GM18520 (cell line): ENCODE measurements around the gene LRRC4C.
"Not testable (repeated sequence)": the region's sequence is repeated elsewhere in the genome, so short reads cannot be mapped to it uniquely, and the experiment has no call there.

ENCODE experiments used
- ATAC-seq: cut with Tn5 transposase; IDR thresholded peaks from one replicate; pipeline ENCODE4 v1.9.1; 2021; ENCODE audit not compliant: unreplicated experiment

LRRC4C gene

DNA sequence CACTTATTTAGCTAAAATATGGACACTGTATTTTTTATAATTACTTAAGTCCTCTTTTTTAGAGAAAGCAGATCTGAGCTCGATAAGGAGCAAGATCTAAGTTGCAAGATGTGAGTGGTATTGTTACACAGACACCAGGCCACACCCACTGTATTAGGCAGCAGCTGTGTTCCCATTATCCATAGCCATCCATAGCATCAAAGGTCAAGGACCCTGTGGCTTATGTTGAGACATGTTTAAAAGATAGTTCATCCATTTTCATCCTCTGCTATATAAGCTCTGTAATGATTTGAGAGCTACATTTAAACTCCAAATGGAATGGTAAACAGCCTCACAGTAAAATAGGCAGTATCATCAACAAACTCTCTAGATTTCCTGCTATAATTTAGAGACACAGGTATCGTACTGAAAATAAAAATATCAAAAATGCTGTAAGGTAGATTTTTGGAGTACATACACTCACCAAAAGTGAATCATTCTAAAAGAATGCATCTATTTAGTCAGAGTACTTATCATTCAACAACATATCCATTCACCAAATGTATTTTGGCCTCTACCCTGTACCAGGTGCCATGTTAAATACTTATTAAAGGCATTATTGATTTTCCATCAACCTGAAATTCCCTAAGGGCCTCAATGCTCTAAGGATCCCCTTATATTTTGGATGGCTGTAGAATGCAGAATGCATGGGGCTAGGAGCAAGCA, 574.0 kb downstream of the LRRC4C start:
- no peak for ATAC-seq

DNA sequence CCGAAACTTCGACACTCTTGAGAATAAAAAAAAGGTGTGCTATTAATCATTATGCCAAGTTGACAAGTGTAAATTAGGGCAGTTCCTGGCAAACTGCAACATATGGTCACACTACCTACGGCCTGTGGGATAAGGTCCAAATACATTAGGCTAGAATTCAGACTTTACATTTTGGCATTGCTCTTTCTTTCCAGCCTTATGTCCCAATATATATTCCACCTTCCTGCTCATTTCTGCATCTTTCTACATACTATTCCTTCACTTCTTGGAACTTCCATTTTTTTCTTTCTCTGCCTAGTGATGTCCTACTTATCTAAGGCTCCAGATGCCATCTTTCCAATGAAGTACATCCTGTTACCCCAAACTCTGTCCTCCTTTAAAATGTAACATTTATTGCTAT, 577.2 kb downstream of the LRRC4C start:
- ATAC-seq: no peak

DNA sequence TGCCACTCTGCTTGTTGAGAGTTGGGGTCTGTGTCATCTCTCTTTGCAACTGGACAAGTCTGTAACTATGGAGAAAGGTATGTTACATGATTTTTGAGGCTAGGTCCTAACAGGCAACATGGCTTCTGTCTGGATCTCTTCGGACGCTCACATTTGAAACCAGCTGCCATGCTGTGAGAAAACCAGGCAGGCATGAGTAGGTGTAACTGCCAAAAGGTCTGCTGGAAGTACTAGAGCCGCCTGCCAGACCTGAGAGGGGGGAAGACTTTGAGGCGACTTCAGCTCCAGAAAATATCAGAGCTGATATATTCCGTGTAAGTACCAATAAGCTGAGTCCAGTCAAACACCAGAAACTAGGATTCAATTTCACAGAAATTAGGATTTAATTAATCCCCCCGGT, 579.5 kb downstream of the LRRC4C start:
- ATAC-seq: no peak

DNA sequence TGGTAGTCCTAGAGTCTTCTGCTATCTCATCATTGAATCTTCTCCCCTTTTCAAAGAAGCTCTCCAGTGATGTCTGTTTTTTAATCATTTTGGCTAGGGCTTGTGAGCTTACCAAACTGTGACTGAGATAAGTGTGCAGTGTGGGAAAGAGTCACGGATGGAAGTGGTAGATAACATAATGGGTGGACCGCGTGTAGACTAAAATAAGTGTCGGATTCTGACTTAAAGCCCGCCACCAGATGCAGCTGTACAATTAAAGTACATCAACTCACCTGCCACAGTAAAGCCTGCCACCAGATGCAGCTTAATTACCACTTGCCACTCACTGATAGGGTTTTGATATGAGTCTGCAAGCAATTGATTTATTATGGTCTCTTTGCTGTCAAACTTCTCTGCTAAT, 581.5 kb downstream of the LRRC4C start:
- ATAC-seq: no peak

DNA sequence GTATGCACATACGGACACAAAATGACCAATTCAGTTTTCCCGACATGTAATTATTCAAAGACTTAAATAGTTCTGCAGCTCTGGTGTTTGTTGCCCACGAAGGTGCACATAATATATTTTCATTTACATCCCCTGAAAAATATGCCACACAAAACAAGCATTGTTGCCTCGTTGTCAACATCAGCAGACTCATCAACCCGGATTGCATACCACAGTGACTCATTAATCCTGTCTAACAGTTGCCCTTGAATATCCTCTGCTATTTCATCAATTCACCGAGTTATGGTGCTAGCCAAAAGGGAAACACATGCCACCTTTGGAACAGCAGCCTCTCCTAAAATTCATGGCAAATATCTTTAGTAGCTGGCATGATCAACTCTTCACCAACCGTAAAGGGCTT, 582.2 kb downstream of the LRRC4C start:
- ATAC-seq: no peak

DNA sequence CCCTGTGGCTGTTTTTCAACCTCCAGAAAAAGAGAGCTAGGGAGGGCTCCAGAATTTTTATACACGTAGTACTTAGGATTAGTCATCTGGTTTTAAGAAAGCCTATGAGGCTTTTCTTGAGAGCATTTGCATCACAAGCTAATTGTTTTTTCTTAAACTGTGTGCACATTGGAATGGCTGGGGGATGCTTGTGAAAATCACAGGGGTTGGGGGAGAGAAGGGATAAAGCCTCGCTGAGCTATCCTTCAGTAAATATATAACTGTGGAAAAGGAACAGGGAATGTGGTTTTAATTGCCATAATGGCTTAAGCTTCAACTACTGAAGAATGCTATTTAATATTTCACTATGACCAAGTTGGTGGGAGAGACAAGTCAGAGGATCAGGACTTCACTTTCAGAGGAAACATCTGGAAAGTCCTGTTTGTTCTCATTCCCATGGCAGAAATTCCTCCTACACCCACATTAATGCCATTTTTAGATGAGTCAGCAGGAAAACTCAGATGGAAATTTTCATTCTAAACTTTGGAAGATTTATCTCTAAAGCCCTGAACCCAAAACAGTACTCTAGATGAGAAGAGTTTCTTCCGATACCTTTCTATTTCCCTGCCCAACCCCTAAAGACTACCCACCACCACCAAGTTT, 591.3 kb downstream of the LRRC4C start:
- no peak for ATAC-seq

DNA sequence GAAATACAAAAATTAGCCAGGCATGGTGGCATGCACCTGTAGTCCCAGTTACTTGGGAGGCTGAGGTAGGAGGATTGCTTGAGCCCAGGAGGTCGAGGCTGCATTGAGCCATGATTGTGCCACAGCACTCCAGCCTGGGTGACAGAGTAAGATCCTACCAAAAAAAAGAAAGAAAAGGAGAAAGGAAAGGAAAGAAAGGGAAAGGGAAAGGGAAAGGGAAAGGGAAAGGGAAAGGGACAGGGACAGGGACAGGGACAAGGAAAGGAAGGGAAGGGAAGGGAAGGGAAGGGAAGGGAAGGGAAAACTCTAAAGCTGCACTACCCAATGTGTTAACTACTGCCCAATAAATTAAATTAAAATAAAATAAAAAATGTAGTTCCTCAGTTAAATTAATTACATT, 601.7 kb downstream of the LRRC4C start:
- ATAC-seq: not testable (repeated sequence)

DNA sequence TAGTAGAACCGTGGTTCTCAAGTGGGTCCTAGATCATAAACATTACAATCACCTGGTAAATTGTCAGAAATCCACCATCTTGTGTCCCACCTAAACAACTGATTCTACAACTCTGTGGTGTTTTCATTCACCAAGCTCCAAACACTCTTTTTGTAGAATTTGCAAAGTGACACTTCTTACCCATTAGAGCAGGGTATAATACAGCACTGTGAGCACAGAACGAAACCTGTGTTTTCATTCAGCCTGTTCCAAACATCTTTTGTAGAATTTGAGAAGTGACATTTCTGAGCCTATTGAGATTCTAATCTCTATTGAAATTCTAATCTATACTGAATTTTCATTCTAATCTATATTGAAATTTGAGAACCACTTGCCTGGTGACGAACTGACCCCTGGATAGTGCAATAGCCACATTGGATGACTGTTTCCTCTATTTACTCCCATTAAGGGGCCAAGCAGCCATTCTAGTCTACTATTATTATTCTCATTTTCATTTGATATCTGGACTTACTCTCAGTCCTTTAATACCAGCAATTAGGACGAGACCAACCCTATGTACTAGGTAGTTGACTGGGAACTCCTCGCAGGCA, 616.6 kb downstream of the LRRC4C start:
- ATAC-seq: no peak

DNA sequence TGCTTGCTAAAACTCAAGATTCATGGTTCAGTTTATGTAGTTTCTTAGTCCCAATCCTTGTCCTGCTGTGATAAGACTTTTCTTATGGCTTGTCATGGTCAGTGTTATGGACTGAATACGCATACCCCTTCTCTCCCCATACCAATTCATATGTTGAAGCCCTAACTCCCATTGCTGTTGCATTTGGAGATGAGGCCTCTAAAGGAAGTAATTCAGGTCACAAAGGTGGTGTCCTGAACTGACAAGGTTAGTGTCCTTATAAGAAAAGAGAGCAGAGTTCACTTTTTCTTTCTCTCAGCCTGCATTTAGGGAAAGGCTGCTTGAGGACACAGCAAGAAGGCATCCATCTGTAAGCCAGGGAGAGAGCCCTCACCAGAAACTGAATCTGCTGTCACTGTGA, 618.2 kb downstream of the LRRC4C start:
- ATAC-seq: no peak

DNA sequence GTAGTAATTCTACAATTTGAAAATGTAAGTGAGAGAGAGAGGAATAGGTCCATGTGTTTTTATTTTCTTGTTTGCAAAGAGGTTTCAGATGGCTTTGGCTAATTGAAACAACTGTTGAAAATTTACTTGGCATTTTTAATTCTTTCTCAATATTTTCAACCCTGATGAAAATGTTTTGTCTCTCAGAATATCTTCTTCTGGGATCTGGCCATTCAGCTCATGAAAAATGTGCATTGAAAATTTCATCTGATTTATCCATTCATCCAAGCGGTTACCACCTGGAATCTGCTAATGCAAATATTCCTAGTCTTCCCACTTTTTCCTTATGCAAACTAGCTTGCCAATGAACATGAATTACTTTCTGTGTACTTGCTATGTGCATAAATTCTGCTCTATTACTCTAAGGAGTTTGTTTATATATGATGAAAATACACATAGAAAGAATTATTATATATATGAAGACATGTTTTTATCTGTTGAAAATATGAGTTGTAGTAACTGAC, 621.2 kb downstream of the LRRC4C start:
- no peak for ATAC-seq

DNA sequence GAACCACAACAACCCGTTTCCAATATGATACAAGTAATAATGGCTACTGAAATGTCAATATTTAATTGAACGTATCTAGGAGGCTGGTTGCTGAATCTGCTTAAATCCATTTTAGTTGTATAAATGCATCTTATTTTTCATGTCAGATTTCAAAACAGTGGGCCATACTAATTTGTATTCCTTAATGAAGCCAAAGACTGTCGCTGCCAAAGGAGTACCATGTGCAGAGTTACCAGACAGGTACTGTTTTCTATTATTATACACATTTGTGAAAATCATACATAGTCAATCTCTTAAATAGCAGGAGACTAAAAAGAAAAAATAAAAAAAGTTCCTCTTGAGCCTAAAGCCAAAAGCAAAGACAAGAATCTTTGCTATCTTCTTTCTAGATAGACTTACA, 632.3 kb downstream of the LRRC4C start:
- no peak for ATAC-seq

DNA sequence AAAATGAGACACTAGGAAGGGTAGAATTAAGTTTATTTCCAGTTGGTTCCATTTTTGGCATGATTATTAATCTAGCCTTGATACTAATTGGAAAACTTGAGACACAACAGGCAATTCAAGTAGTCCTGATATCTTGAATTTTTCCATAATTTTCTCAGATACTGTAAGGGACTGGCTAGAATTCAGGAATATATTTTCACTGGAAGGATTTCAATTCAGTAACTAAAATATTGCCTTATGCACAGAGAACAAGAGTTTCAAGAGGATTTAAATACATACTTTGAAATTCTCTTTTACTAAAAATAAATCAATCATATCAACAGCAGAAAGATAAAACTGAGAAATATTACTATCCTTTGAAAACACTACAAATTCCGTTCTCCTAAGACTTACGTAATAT, 632.9 kb downstream of the LRRC4C start:
- no peak for ATAC-seq

DNA sequence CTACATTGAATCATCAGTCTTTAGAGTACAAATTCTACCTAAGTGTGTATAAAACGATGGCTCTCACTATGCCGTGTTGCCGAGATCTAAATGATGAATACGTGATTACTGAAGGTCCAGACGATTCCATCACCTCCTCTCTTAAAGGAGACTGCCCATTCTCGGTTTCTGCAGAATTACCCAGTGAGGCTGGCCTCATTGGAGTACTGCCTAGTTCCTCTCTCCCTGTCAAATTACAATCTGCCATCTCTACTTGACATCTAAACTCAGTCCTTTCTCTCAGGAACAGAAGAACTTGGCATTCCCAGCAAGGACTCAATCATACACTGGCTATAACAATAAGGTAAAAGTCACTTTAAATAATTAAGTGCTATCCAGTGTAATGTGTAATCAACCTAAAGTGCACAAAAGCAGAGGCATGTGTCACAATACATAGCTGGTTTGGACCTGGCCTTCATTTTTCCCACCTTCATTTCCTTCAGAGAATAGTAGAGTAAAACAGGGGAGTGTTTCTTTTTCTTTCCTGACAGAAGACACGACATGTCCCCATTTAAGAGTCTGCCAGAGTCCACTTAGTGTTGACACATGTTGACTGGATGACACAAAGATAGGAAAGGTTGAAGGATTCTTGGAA, 634.1 kb downstream of the LRRC4C start:
- ATAC-seq: no peak

DNA sequence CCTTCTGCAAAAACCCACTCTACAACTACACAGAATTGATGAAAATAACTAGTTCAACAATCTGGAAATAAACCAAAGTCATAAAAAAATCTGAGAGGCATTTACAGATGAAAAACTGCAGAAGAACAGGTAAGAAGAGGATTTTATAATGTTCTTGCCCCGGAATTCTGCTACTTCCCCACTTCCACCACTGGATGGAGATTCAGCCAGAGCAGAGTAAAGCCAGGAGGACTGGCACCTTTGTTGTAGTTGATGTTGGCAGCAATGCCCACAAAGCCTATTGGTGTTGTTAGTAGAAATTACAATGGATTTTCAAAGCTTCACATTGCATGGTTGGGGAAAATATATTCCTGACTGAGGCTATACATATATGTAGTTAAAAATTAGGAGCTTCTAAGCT, 640.2 kb downstream of the LRRC4C start:
- ATAC-seq: no peak

DNA sequence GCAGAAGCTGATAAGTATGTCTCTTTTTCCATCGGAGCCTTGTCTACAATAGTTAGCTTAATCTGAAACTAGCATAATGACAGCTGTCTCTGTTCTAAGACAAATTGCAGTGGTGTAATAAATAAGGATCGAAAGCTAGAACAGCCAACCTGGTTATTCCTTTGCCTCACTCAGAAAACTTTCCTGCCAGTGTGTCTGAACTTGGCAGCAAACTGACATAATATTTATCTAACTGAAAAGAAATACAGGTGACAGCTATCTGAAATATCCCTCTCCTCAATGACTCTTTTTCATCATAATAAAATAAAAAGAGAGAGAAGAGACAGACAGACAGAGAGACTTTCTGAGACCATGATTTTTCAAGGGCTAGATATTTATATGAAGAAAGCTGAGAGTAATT, 642.5 kb downstream of the LRRC4C start:
- ATAC-seq: no peak

DNA sequence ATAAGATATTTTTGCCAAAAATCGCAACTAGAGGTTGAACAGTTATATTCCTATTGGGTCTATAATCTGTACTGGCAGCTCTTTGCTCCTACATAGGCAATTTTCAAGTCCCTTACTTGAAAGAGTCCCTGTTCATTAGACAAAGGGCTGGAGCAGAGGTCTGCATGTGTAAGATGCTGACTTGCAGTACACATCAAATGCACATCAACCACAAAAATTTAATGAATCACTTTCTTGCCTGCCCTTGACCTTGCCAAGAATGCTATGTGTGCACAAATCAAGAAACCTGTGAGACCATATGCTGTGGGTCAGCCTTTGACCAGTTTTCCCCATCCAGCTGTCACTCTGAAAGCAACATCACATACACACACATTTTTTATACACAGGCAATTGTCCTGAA, 661.5 kb downstream of the LRRC4C start:
- no peak for ATAC-seq

DNA sequence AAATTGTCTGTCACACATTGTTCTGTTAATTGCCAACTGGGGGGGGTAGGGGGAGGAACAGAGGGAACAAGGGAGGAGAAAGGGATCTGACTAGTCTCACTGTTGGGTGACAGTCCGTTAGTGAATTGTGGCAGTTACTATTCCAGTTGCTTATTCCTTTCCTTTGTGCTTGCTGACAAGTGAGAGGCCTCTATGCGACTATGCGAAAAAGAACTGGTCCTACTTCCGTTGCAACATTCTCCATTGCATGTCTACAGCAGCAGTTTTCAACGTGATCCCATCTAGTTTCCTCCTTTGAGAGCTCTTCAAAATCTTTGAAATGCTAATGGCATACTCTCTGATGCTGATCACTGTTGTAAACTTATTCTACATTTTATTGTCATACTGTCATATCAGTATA, 672.2 kb downstream of the LRRC4C start:
- ATAC-seq: no peak

DNA sequence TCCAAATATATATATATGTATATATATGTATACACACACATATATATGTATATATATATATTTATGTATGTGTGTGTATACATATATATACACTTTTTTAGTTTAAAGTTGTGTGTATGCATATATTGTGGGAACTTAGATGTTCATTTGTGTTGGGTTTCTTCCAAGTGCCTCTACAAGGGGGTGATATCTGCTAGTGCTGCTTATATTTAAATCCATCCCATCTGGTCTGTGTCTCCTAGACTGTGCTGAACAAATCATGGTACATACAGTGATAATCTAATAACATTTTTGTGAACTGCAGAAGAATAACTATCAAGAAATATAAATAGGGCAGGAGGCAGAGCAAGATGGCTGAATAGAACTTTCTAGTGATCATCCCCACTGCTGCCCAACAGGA, 696.4 kb downstream of the LRRC4C start:
- no peak for ATAC-seq

DNA sequence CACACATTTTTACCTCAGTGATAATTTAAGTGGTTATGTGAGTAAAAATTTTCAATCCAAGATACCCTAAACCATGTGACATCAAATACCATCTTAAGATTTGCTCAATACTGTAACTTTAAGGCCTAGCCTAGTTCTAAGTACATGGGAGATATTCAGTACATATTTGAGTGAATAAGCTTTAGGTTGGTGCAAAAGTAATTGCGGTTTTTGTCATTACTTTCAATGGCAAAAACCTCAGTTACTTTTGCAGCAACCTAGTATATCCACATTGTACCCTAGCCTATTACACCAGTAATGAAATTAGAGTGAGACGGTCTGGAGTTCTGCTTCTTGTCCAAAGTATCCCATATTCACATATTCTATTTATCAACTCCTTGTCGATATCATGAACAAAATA, 700.1 kb downstream of the LRRC4C start:
- no peak for ATAC-seq

DNA sequence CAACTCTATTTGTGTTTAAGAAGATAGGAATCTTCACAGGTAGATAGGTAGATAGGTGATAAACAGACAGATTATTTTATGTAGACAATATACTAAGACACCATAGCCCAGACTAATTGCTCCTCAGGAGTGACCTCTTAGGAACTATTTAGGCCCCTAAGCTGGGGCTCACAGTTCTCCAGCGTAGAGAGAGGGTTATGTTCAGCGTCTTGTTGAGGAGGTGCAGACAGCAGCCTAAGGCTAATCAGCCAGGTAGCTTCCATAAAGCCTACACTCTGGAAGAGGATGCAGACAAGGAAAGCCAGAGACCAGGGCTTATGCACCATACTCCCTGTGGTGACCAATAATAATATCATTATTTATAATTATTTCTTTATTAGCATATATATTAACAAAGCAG, 705.2 kb downstream of the LRRC4C start:
- ATAC-seq: no peak

DNA sequence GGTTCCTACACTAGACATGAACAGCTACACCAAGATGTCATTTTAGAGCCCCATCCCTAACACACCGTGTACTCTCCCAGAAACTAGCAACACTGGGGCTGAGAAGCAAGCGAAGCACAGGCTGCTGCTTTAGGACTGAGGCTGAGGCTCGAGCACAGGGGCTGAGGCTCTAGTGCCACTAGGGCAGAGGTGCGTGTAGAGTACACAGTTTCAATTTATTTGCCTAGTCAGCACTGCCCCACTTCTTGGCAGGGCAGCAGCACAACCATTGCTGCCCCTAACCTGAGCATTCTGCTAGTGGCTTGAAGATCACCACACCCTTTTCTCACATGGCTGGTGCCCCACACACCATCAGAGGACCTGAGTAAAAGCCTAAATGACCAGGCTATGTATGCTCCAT, 713.2 kb downstream of the LRRC4C start:
- no peak for ATAC-seq

DNA sequence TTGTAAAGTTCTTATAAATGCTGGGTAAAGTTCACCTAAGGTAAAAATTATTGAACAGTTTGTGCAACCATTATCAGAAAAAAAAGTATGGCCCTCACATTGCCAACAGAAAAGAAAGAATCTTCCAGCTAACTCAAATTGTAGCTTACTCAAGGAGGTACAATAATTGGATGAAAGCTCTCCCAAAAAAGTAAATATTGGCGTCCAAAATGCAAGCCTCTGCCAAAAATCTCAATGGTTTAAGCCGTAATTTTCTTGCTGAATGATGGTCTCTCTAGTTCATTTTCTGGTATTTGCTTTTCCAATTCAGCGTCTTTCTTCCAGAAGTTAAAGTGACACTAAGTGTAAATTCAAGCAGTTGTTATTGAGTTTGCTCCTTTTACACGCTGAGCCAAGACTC, 727.3 kb downstream of the LRRC4C start:
- no peak for ATAC-seq
